ELF-1 (cell line): ENCODE measurements around the gene ATP11C.
"Not testable (repeated sequence)": the region's sequence is repeated elsewhere in the genome, so short reads cannot be mapped to it uniquely, and the experiment has no call there.

Source experiments
- DNase-seq: peaks from one replicate; pipeline ENCODE4 v3.0.0-alpha.2; 2016; ENCODE audit warnings: low read depth, low spot score

ATP11C gene

DNA sequence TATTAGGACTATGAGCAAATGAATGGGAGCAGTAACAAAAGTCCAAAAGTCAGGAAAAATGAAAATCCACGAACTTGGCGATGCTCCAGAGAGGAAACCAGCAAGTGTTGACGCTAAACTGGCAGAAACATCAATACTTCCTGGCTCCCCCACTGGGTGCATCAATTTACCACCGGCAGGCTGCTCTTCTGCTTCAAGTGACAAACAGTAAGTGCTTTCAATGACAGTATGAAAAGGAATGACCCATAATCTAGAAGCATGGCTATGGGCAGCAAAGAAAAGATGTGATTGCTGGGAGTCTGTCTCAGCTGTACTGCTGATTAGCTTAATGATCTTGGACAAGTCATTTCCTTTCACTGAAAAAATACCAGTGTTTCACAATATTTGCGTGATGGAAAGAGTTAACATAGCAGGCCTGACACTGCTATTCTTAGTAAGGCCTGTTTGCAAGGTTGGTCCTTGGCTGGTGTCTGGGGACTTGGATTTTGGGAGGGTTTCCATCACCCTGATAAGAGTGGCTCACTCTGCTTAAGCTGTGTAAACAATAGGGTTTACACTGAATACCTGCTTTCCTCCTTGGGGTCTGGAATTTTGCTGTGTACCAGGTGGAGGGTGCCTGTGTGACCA, 8.7 kb downstream of the ATP11C start:
- no peak for DNase-seq

GRCh38 chrX:139921142-139921541, 11.7 kb downstream of the ATP11C start:
- DNase-seq = not testable (repeated sequence)

GRCh38 chrX:139920316-139920715, 12.5 kb downstream of the ATP11C start:
- DNase-seq = no peak

DNA sequence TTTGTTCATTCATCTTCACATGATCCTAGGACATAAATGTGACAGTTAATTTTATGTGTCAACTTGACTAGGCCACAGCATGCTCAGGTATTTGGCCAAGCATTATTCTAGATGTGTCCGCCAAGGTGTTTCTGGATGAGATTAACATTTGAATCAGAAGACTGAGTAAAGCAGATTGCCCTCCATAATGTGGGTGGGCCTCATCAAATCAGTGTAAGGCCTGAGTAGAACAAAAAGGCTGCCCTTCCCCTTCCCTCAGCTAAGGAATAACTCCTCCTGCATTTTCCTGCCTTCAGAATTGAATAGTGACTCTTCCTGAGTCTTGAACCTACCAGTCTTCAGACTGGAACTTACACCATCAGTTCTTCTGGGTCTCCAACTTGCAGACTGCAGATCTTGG, 18.4 kb downstream of the ATP11C start:
- no peak for DNase-seq

DNA sequence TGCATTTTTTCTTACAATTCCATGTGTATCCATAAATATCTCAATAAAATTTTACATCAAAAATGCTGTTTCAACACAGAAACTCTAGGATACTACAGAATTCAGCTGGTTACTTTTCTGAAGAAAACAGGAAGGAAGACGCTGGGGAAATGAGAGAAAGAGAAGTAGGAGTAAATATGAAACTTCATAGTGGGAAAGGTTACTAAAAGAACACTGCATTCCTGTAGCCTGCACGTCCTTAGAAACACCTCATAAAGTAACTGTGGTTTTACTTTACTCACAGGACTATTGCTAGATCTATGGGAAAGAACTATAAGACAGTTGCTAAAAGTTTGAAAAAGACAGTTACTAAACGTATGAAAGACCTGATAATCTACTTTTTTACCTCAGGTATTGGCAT, 23.1 kb downstream of the ATP11C start:
- DNase-seq = no peak

DNA sequence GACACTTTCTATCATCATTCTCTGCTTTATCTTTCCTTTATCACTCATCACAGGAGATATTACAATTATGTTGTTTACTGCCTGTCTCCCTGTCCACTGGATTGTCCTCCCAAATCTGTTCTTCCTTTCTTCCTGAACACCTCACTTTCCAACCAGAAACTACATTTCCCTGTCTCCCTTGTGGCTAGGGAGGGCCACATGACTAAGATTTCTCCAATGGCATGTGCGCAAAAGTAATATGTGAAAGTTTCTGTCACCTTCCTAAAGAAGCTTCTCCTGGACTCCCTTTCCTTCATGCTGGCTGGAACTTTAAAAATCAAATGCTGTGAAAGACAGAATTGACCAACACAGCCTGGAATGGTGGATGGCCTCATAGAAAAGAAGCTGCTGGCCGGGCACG, 25.8 kb downstream of the ATP11C start:
- no peak for DNase-seq

DNA sequence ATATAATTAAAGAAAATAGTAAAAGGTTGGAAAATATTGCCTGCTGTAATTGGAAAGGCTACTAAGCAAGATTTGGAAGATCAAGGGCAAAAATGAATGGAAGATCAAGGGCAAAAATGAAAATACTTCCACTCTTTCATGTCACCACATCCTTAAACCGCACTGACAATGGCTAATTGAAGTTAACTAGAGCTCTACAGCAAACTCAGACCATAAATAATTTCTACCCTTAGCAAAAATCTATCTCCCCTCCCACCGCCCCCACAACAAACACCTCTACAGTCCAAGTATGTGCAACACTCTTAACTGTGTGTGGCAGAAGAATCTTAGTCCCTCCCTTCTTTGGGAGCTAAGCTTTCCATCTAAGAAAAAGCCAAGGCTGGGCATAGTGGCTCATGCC, 27.1 kb downstream of the ATP11C start:
- no peak for DNase-seq

GRCh38 chrX:139905051-139905450, 27.8 kb downstream of the ATP11C start:
- no peak for DNase-seq

DNA sequence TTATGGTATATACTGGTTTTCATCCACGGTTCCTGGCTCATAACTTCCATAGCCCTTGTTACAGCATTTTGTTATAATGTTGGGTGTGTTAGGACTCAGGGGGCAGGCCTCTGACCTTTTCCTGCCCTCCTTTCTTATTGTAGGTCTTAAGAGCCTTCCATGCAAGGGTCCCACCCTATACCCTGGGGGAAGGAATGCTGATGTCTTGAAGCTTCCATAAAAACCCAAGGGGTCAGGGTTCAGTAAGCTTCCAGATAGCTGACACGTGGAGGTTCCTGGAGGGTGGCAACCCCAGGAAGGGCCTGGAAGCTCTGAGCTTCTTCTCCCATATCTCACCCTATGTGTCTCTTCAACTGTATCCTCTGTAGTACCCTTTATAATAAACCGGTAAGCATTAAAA, 29.6 kb downstream of the ATP11C start:
- peak; percentile 75 for DNase-seq

- no peak for DNase-seq
Observed at GRCh38 chrX:139902559-139902958, 30.3 kb downstream of the ATP11C start.

DNA sequence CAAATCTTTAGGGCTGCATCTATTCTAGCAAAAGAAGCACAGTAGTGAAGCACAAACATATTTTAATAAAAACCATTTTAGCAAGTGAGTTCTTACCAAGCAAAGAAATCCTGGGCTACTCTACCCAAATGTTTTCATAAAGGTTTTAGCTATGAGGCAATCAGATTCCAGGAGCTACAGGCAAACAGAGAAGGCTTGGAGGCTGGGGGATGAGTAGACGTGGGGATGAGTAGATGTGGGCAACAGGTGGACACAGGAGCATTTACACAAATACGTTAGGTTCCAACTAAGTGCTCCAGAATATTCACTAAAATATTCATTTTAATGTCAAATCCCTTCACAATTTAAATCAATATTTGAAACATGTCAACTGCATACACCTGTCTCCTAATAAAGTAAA, 34.5 kb downstream of the ATP11C start:
- DNase-seq = no peak

DNA sequence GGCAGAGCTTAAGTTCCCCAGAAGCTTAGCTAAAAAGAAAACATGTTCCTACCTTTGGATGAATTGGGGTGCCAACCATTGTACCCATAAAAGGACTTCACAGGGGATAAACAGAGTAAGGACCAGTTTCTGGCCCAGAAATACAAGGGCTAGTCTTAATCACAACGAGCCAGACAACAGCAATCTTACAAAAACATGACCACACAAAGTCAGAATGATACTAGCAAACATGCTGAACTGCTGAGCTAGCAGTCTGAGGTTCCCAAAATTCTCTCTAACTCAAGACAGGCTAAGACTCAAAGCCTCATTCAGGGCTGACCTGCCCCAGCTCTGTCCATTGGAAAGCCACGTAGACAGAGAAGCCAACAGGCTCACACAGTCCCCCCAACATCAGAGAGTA, 40.3 kb downstream of the ATP11C start:
- no peak for DNase-seq

DNA sequence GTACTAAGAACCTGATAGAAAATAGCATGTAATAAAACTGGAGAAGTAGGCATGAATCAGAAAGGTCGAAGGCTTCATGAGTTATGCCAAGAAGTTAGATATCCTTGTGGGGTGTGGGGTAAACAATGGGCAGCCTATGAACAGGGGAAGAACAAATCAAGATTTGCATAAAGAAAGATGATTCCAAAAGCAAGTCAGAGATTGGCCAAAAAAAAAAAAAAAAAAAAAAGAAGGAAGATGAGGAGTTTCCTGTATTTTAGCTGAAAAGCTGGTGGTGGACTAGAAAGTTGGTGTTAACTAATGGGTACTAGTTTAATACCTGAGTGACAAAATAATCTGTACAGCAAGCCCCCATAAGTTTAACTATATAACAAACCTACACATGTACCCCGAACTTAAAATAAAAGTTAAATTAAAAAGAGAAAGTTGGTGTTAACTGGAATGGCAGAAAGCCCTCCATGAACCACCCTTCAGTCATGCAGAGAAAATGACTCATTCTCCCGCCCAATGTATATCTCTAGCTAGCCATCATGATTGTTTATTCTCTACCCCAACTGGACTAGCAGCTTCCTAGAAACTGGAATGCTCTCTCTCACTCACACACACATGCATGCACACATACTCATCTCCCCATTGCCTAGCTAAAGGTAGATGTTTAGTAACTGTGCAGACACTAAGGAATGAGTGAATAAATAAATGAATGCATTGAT, 41.7 kb downstream of the ATP11C start:
- DNase-seq = no peak

DNA sequence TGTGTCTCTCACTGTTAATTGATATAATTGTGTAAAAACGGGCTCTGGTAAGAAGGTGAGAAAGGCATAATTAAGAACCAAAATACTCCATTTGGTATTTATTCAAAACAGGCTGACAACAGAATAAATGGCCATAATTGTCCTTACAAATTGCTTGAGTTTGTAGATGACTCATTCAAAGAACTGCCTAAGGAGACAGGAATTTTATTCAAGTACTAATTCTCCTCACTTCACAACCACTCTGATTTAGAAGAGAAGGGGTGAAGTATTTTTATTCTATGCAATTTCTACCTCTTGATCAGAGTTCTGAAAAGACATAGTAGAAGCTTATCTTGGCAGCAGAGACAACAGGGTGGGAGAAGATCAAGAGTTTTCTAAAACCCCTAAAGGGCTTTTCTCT, 43.1 kb downstream of the ATP11C start:
- DNase-seq = no peak

GRCh38 chrX:139883984-139884383, 48.9 kb downstream of the ATP11C start:
- no peak for DNase-seq

DNA sequence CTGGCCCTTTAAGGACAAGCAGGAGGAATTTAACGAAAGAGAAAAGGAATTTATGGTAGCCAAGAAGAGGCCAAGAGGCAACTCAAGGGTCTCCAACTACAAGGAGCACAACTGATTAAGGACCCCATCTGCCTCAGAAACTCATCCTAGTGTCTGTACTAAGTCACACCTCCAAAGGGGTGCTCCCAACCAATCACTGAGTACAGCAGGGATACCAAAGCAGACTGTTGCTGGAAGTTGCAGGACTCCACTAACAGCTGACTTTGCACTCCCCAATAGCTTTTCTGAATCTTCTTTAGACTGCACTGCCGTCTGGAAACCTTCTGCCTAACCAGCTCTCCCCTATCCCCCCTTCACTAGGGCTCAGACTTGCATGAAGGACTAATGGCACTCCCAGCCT, 50.6 kb downstream of the ATP11C start:
- no peak for DNase-seq

DNA sequence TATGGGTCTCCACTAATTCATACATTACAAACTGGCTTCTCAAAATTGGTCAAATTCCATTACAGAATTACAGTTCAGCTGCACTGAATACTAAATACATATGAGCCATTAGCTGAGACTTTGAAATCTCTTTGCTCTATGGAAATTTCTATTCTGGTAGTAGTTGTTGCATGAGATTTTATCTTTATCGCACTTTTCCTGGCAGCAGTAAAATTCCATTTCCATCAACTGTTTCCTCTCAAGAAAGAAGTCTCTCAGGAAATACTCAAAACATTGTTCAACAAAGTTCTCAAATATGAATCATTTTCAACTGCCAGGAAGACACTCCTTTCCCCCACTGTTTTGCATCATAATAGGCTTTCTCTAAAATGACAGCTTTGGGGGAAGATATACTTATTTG, 51.3 kb downstream of the ATP11C start:
- DNase-seq = no peak

- no peak for DNase-seq
Observed at GRCh38 chrX:139881130-139881529, 51.7 kb downstream of the ATP11C start.

DNA sequence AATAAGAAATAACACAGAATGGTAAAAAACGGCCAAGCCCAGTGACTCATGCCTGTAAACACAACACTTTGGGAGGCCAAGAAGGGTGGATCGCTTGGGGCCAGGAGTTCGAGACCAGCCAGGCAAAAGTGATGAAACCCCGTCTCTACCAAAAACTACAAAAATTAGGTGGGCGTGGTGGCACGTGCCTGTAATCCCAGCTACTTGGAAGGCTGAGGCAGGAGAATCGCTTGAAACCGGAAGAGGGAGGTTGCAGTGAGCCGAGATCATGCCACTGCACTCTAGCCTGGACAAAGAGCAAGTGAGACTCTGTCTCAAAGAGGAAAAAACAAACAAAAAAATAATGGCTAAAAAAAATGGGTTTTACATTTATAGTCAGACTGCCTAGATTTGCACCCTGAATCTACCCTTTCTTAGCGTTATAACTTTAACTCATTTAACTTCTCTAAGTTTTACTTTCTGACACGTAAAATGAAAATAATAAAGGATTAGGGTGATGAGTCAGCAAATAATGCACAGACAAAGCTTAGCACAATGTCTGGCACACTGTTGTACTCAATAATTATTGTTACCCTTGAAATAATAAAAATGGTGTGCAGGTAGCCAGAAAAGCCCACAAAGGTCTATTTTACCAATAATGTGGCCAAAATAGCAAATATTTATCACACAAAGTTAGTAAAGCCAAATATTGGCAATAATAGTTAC, 55.0 kb downstream of the ATP11C start:
- DNase-seq = peak; percentile 32

DNA sequence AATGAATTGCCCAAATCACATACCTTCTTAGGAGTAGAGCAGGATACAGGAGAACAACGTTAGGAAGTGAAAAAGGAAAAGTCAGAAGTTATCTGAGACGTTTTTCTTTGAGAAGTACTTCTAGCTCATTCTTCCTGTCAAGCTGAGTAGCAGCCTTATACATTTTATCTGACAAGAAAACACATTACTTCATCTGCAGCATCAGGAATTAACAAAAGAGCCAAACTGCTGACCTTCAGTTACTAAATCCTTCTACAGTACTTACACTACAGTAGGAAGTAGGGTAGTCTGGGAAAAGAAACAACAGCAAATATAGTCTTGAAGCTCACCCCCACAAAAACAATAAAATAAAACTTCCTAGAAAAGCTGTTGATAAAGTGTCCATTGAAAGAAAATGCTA, 57.0 kb downstream of the ATP11C start:
- DNase-seq = no peak

DNA sequence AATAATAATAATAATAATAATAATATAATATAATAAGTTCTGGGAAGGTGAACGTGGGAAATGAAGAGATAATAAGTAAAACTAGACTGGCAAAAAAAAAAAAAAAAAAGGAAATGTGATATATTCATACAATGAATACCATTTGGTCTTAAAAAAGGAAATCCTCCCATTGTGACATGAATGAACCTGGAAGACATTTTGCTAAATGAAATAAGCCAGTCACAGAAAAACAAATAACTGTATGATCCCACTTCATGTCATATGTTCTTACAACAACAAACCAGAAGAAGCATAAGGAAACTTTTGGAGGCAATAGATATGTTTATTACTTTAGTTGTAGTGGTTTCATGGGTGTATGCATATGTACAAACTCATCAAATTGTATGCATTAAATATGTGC, 63.1 kb downstream of the ATP11C start:
- no peak for DNase-seq

- DNase-seq = no peak
Observed at GRCh38 chrX:139864640-139865039, 68.2 kb downstream of the ATP11C start.

DNA sequence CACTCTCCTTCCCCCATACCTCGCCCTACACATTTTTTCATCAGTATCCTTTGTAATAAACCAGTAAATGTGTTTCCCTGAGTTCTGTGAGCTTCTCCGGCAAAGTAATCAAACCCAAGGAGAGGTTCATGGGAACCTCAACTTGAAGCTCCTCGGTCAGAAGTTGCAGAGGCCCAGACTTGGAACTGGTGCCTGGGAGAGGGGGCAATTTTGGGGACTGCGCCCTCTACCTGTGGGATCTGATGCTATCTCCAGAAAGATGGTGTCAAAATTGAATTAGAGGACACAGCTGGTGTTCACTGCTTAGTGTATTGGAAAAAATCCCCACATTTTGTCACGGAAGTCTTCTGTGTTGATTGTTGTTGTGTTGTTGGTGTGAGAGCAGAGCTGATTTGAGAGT, 70.6 kb downstream of the ATP11C start:
- peak; percentile 39 for DNase-seq
